ENCODE results near the gene TRPC4.

DNA sequence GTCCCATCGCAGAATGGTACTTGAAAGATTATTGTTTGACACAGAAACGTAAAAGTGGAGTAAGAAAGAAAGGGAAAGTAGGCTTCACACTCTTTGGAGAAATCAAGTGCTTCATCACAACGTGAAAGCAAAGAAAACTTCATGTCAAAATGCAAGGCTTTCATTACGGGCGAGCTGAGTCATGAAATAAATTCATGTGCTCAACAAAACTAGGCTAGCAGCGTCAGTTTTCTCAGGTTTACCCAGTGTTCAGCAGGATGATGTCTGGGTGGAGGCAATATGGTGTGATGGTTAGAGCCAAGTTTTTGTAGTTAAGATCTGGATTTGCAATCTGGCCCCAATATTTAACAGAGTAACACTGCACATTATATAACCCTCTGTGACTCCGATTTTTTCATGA, 128.0 kb downstream of the TRPC4 start:
- TF ChIP-seq, protein P1, sequence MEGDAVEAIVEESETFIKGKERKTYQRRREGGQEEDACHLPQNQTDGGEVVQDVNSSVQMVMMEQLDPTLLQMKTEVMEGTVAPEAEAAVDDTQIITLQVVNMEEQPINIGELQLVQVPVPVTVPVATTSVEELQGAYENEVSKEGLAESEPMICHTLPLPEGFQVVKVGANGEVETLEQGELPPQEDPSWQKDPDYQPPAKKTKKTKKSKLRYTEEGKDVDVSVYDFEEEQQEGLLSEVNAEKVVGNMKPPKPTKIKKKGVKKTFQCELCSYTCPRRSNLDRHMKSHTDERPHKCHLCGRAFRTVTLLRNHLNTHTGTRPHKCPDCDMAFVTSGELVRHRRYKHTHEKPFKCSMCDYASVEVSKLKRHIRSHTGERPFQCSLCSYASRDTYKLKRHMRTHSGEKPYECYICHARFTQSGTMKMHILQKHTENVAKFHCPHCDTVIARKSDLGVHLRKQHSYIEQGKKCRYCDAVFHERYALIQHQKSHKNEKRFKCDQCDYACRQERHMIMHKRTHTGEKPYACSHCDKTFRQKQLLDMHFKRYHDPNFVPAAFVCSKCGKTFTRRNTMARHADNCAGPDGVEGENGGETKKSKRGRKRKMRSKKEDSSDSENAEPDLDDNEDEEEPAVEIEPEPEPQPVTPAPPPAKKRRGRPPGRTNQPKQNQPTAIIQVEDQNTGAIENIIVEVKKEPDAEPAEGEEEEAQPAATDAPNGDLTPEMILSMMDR (conservative IDR thresholded peaks at IDR 0.05 in 1 of 2, IDR thresholded peaks at IDR 0.05 in 1 of 2; ENCODE audit: low read depth in 1 of 2, low read length in 2 of 2), result no peak
- no peak for TF ChIP-seq EZH2 (IDR thresholded peaks at IDR 0.05; ENCODE audit: low read length, missing control alignments)

Data from fibroblast of lung (primary cell).